ENCODE measurements around the gene PARD6A. TPM values are rescaled to one million over a fixed set of nuclear protein-coding genes. Genes with fewer than 3 reads are reported as not detected.
A peak's percentile ranks its signal among the peaks of the same experiment; 100 is the strongest.

PARD6A gene
- total RNA-seq, 1 experiment from 2014 or later = 4.4 TPM

GRCh38 chr16:67663877-67664222 lies 3.1 kb downstream of the PARD6A start:
- TF ChIP-seq EZH2 (IDR thresholded peaks at IDR 0.05; ENCODE audit: low read depth) (no peak), CTCF (conservative IDR thresholded peaks at IDR 0.05) (no peak)
- Histone ChIP-seq H4K20me1 (ENCODE audit: insufficient read depth) (no peaks in the 10 kb centered on the region), H3K9me3 (ENCODE audit: insufficient read depth, low read depth) (no peaks in the 10 kb centered on the region), H3K79me2 (ENCODE audit: low read depth) (peaks cover 8% of the 10 kb centered on the region), H3K4me3 (no peak overlapping the region), H2AFZ (no peak overlapping the region), H3F3A (ENCODE audit: insufficient read depth, low read depth) (peaks cover 9% of the 10 kb centered on the region), H3K4me1 (replicated peaks; ENCODE audit: insufficient read depth) (peaks cover 5% of the 10 kb centered on the region), H3K27ac (no peak overlapping the region), H3K4me2 (no peak overlapping the region), H3K36me3 (ENCODE audit: low read depth) (no peaks in the 10 kb centered on the region), H3K27me3 (ENCODE audit: insufficient read depth, low read depth) (no peaks in the 10 kb centered on the region), H3K9me2 (ENCODE audit: insufficient read depth) (no peaks in the 10 kb centered on the region)
- BruUV-seq (replicated peaks) = no TSS peak
- POLR2A ChIA-PET (ENCODE audit: unreplicated experiment) = interaction anchor here (0.6 kb wide), 1 partner anchor 79 kb away, joined by 4 read pairs; no protein-coding TSS in a partner anchor
- intact Hi-C loops (cut with micrococcal nuclease; ENCODE audit: unreplicated experiment) = no loop called here
- CTCF ChIA-PET = interaction anchor here (0.6 kb wide), 1 partner anchor 184 kb away, joined by 4 read pairs; the partner anchor contains the start of gene CENPT
- DNase-seq = peak in 1 of 2 experiments; percentile 23

GRCh38 chr16:67664258-67664657 lies 3.5 kb downstream of the PARD6A start:
- ChIA-PET POLR2A (ENCODE audit: unreplicated experiment) (no interaction called here), CTCF (no interaction called here)
- TF ChIP-seq EZH2 (IDR thresholded peaks at IDR 0.05; ENCODE audit: low read depth) = no peak
- no peak for TF ChIP-seq CTCF (conservative IDR thresholded peaks at IDR 0.05)
- Histone ChIP-seq H3K4me3 (no peak overlapping the region), H3K36me3 (ENCODE audit: low read depth) (no peaks in the 10 kb centered on the region), H2AFZ (no peak overlapping the region), H3K27ac (no peak overlapping the region), H3K4me1 (replicated peaks; ENCODE audit: insufficient read depth) (peaks cover under 1% of the 10 kb centered on the region; the same call in 1 of the 2 replicates), H3K9me3 (ENCODE audit: insufficient read depth, low read depth) (no peaks in the 10 kb centered on the region), H4K20me1 (ENCODE audit: insufficient read depth) (no peaks in the 10 kb centered on the region), H3K4me2 (no peak overlapping the region), H3K79me2 (ENCODE audit: low read depth) (peaks cover 5% of the 10 kb centered on the region), H3K27me3 (ENCODE audit: insufficient read depth, low read depth) (no peaks in the 10 kb centered on the region), H3F3A (ENCODE audit: insufficient read depth, low read depth) (peaks cover 9% of the 10 kb centered on the region), H3K9me2 (ENCODE audit: insufficient read depth) (no peaks in the 10 kb centered on the region)
- BruUV-seq (replicated peaks) = no TSS peak
- peak in 1 of 2 experiments; percentile 11 for DNase-seq
- intact Hi-C loops (cut with micrococcal nuclease; ENCODE audit: unreplicated experiment) = no loop called here

GRCh38 chr16:67664871-67665270 lies 4.1 kb downstream of the PARD6A start:
- H3K27me3 ChIP-seq (ENCODE audit: insufficient read depth, low read depth) = no peaks in the 10 kb centered on the region
- CTCF ChIA-PET = no interaction called here
- H3K4me1 ChIP-seq (replicated peaks; ENCODE audit: insufficient read depth) = no peaks in the 10 kb centered on the region
- no peaks in the 10 kb centered on the region for H3K36me3 ChIP-seq (ENCODE audit: low read depth)
- intact Hi-C loops (cut with micrococcal nuclease; ENCODE audit: unreplicated experiment) = no loop called here
- no peak for DNase-seq
- H3K27ac ChIP-seq = no peak overlapping the region
- TF ChIP-seq EZH2 (IDR thresholded peaks at IDR 0.05; ENCODE audit: low read depth) (no peak), CTCF (conservative IDR thresholded peaks at IDR 0.05) (no peak)
- POLR2A ChIA-PET (ENCODE audit: unreplicated experiment) = no interaction called here
- H3K9me3 ChIP-seq (ENCODE audit: insufficient read depth, low read depth) = no peaks in the 10 kb centered on the region
- no peak overlapping the region for H2AFZ ChIP-seq
- no peaks in the 10 kb centered on the region for H3K79me2 ChIP-seq (ENCODE audit: low read depth)
- no peak overlapping the region for H3K4me3 ChIP-seq
- peaks cover 12% of the 10 kb centered on the region for H3F3A ChIP-seq (ENCODE audit: insufficient read depth, low read depth)
- H4K20me1 ChIP-seq (ENCODE audit: insufficient read depth) = no peaks in the 10 kb centered on the region
- H3K9me2 ChIP-seq (ENCODE audit: insufficient read depth) = no peaks in the 10 kb centered on the region
- BruUV-seq (replicated peaks) = no TSS peak
- no peak overlapping the region for H3K4me2 ChIP-seq
